Right atrium auricular region (tissue), 2 donors: Measurements from ENCODE around the gene GRM5. TPM values are rescaled to one million over a fixed set of nuclear protein-coding genes. Genes with fewer than 3 reads are reported as not detected.

ENCODE experiments used
- DNase-seq: peaks from one replicate; pipeline ENCODE4 v3.0.0-alpha.2; 2019; ENCODE audit warnings: low spot score
- H3K27ac ChIP-seq, 2 donors: fragments of 200-600 bp; sonication (generic); 1 replicate in 1 of 2; 2 replicates in 1 of 2; pipeline ENCODE4 v1.5.1; 2016 to 2019
- H3K27me3 ChIP-seq, 2 donors: fragments of 200-600 bp; sonication (generic); one replicate each; pipeline versions ENCODE4 v1.5.1 to v1.6.0; 2017 to 2019
- H3K36me3 ChIP-seq: fragments of 200-600 bp; sonication (generic); one replicate; pipeline ENCODE4 v1.5.1; 2016
- H3K4me1 ChIP-seq, 2 donors: fragments of 200-600 bp; sonication (generic); one replicate each; pipeline versions ENCODE4 v1.5.1 to v1.6.0; 2017 to 2019
- H3K4me3 ChIP-seq, 2 donors: fragments of 200-600 bp; sonication (generic); 1 replicate in 1 of 2; 2 replicates in 1 of 2; pipeline ENCODE4 v1.5.1; 2017 to 2019; ENCODE audit warnings: mild to moderate bottlenecking in 1 of 2, moderate library complexity in 1 of 2
- H3K9me3 ChIP-seq, 2 donors: fragments of 200-600 bp; sonication (generic); one replicate each; pipeline ENCODE4 v1.5.1; 2019
- CTCF ChIP-seq, 2 donors: fragments of 200-600 bp; sonication (generic); IDR thresholded peaks; one replicate each; pipeline ENCODE4 v1.5.1; 2019; ENCODE audit warnings: antibody characterized with exemption in 2 of 2
- total RNA-seq, 2 donors: library from RNA; depleted of rRNA; stranded (reverse); fragments of >200 nt; gene quantifications; one replicate each; pipeline ENCODE4 v1.1.0, GENCODE V29; 2016

Gene GRM5
- total RNA-seq, 2 donors from 2014 or later, result not detected

- Histone ChIP-seq H3K27ac (no peak overlapping the region), H3K4me3 (no peak overlapping the region), H3K9me3 (no peaks in the 10 kb centered on the region), H3K36me3 (no peaks in the 10 kb centered on the region), H3K27me3 (no peaks in the 10 kb centered on the region), H3K4me1 (no peaks in the 10 kb centered on the region)
- DNase-seq, result no peak
- TF ChIP-seq CTCF (IDR thresholded peaks at IDR 0.05), result no peak
Measured at GRCh38 chr11:88692306-88693086, 373.3 kb downstream of the GRM5 start.

DNA sequence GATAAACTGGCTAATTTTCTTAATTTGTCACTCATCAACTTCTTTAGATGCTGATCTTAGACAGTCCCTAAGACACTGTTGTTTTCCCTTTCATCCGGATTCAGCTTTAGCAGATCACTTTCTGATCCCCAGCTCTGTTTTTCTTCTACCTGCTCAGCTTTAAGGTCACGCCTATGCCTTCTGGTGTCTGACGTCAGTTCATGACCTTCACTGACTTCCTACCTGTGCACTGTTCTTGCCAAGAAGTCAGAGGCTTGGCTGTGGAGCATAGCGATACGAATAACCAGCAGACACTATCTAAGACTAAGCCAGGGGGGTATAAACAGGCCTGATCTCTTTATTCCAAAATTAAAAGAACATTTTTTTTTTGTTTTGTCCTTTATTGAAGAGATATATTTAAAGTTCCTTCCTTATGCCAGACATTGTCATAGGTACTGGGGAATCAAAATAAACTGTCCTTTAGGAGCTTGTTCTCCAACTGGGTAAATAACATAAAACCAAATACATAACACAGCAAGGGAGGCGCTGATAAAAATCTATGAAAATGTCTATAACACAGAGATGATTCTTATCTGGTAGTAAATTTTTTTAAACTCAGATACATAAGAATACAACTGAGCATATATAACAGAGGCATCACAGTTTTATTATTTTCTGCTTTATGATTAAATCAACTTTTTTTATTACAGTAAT, 376.1 kb downstream of the GRM5 start:
- H3K27me3 ChIP-seq, result no peaks in the 10 kb centered on the region
- H3K4me3 ChIP-seq, result no peak overlapping the region
- H3K9me3 ChIP-seq, result no peaks in the 10 kb centered on the region
- no peak for DNase-seq
- no peaks in the 10 kb centered on the region for H3K36me3 ChIP-seq
- no peak overlapping the region for H3K27ac ChIP-seq
- no peak for TF ChIP-seq CTCF (IDR thresholded peaks at IDR 0.05)
- H3K4me1 ChIP-seq, result no peaks in the 10 kb centered on the region

DNA sequence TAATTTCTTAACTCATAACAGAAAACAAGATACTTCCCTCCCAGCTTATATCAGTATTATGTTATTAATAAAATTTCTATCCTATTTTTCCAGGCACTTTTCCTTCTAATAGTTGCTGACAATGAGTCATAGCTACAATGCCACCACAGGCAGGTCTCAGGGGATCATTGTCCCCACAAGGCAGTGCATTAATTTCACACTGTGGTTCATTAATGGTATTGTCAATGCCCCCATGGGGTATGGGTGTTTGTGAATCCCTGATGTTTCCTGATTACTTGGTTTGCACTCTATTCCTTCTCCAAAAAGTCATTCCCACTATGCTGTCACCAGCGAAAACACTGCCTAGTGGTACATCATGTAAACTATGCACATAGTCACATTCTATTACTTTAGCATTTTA, 382.8 kb downstream of the GRM5 start:
- Histone ChIP-seq H3K36me3 (no peaks in the 10 kb centered on the region), H3K27ac (no peak overlapping the region), H3K4me3 (no peak overlapping the region), H3K27me3 (no peaks in the 10 kb centered on the region), H3K9me3 (no peaks in the 10 kb centered on the region), H3K4me1 (no peaks in the 10 kb centered on the region)
- no peak for DNase-seq
- TF ChIP-seq CTCF (IDR thresholded peaks at IDR 0.05), result no peak

GRCh38 chr11:88680806-88681205, 385.0 kb downstream of the GRM5 start:
- no peak for TF ChIP-seq CTCF (IDR thresholded peaks at IDR 0.05)
- Histone ChIP-seq H3K36me3 (no peaks in the 10 kb centered on the region), H3K27ac (no peak overlapping the region), H3K4me1 (no peaks in the 10 kb centered on the region), H3K9me3 (no peaks in the 10 kb centered on the region), H3K27me3 (no peaks in the 10 kb centered on the region), H3K4me3 (no peak overlapping the region)
- DNase-seq, result no peak

GRCh38 chr11:88666364-88666763, 399.4 kb downstream of the GRM5 start:
- no peaks in the 10 kb centered on the region for H3K4me1 ChIP-seq
- TF ChIP-seq CTCF (IDR thresholded peaks at IDR 0.05), result no peak
- H3K9me3 ChIP-seq, result no peaks in the 10 kb centered on the region

More at GRCh38 chr11:88666364-88666763, 399.4 kb downstream of the GRM5 start:
- Histone ChIP-seq H3K4me3 (no peak overlapping the region), H3K27ac (no peak overlapping the region), H3K36me3 (no peaks in the 10 kb centered on the region), H3K27me3 (no peaks in the 10 kb centered on the region)
- no peak for DNase-seq
